HUES6 (cell line): ENCODE measurements around the gene UPB1.
A peak's percentile ranks its signal among the peaks of the same experiment; 100 is the strongest.
"Not testable (repeated sequence)": the region's sequence is repeated elsewhere in the genome, so short reads cannot be mapped to it uniquely, and the experiment has no call there.

Source experiments
- H3K27ac ChIP-seq: 2 replicates; pipeline ENCODE4 v1.7.0; 2013; ENCODE audit warnings: low read depth, mild to moderate bottlenecking, low read length, inconsistent platforms
- H3K27me3 ChIP-seq: 2 replicates; pipeline ENCODE4 v1.6.1; 2013; ENCODE audit warnings: low read length; ENCODE audit not compliant: control insufficient read depth, insufficient read depth
- H3K36me3 ChIP-seq: 2 replicates; pipeline ENCODE4 v1.6.1; 2013; ENCODE audit warnings: low read length; ENCODE audit not compliant: control insufficient read depth, insufficient read depth
- H3K4me1 ChIP-seq: 2 replicates; pipeline ENCODE4 v1.6.1; 2013; ENCODE audit warnings: low read length; ENCODE audit not compliant: control insufficient read depth, insufficient read depth
- H3K4me3 ChIP-seq: 2 replicates; pipeline ENCODE4 v1.5.1; 2013; ENCODE audit warnings: low read depth, low read length
- H3K9ac ChIP-seq: one replicate; pipeline ENCODE4 v1.6.1; 2013; ENCODE audit warnings: mild to moderate bottlenecking, low read length
- H3K9me3 ChIP-seq: 2 replicates; pipeline ENCODE4 v1.6.1; 2013; ENCODE audit warnings: low read depth, low read length; ENCODE audit not compliant: control insufficient read depth, insufficient read depth

Gene UPB1

GRCh38 chr22:24482575-24482974 lies 12.6 kb upstream of the UPB1 start:
- Histone ChIP-seq H3K9ac (no peak overlapping the region), H3K27ac (no peak overlapping the region), H3K4me1 (peaks cover 12% of the 10 kb centered on the region)

GRCh38 chr22:24482998-24483397 lies 12.1 kb upstream of the UPB1 start:
- Histone ChIP-seq H3K4me1 (peaks cover 12% of the 10 kb centered on the region), H3K9ac (no peak overlapping the region), H3K4me3 (no peak overlapping the region), H3K27me3 (no peaks in the 10 kb centered on the region), H3K9me3 (no peaks in the 10 kb centered on the region), H3K27ac (no peak overlapping the region), H3K36me3 (no peaks in the 10 kb centered on the region)

More at GRCh38 chr22:24482575-24482974, 12.6 kb upstream of the UPB1 start:
- Histone ChIP-seq H3K9me3 (no peaks in the 10 kb centered on the region), H3K36me3 (no peaks in the 10 kb centered on the region), H3K4me3 (no peak overlapping the region), H3K27me3 (no peaks in the 10 kb centered on the region)

- no peak overlapping the region for H3K4me3 ChIP-seq
- no peak overlapping the region for H3K27ac ChIP-seq
- H3K36me3 ChIP-seq, result no peaks in the 10 kb centered on the region
- H3K9ac ChIP-seq, result no peak overlapping the region
- H3K4me1 ChIP-seq, result peaks cover 12% of the 10 kb centered on the region
- no peaks in the 10 kb centered on the region for H3K9me3 ChIP-seq
- no peaks in the 10 kb centered on the region for H3K27me3 ChIP-seq
Measured at GRCh38 chr22:24483976-24484545, 11.1 kb upstream of the UPB1 start.

GRCh38 chr22:24485170-24485569 lies 10.0 kb upstream of the UPB1 start:
- no peak overlapping the region for H3K4me3 ChIP-seq
- H3K9ac ChIP-seq, result no peak overlapping the region
- no peaks in the 10 kb centered on the region for H3K36me3 ChIP-seq
- no peaks in the 10 kb centered on the region for H3K9me3 ChIP-seq
- no peaks in the 10 kb centered on the region for H3K27me3 ChIP-seq
- no peak overlapping the region for H3K27ac ChIP-seq
- H3K4me1 ChIP-seq, result peaks cover 12% of the 10 kb centered on the region

DNA sequence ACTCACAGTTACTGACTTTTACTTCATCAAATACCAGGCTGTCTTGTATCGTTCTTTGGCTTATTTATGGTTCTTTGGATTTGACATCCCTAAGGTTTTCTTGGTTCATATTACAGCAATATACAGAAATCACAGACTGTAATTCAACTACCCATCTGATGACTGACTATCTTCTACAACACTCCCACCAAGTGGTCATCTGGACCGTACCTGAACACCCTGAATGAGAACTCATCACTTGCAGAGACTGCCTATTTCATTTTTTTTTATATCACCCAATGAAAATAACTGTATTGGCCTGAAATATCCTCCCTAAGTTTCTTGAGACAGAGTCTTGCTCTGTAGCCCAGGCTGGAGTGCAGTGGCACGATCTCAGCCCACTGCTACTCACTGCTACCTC lies 9.5 kb upstream of the UPB1 start:
- no peak overlapping the region for H3K4me3 ChIP-seq

DNA sequence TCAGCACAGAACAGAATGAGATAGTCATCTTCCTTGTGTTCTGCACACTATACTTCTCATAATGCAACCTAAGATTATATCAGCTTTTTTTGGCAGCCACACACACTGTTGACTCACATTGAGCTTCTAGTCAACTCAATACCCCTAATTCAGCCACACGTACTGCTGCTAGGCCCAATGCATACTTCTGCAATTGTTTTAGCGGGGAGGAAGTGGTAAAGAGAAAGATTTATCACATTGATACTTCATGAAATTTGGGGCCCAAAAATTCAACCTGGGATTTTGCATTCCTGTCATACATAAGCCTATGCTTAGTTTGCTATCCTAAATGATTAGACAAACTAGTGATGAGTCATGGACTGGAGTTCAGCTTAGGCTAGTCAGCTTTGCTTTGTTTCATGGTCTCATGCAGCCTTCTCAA lies 8.6 kb upstream of the UPB1 start:
- Histone ChIP-seq H3K4me1 (peaks cover 10% of the 10 kb centered on the region), H3K36me3 (no peaks in the 10 kb centered on the region), H3K4me3 (no peak overlapping the region), H3K27me3 (no peaks in the 10 kb centered on the region), H3K9me3 (no peaks in the 10 kb centered on the region), H3K9ac (no peak overlapping the region), H3K27ac (no peak overlapping the region)

More for the DNA sequence above, 9.5 kb upstream of the UPB1 start:
- Histone ChIP-seq H3K4me1 (peaks cover 12% of the 10 kb centered on the region), H3K27ac (no peak overlapping the region), H3K9ac (no peak overlapping the region), H3K27me3 (no peaks in the 10 kb centered on the region), H3K9me3 (no peaks in the 10 kb centered on the region), H3K36me3 (no peaks in the 10 kb centered on the region)

DNA sequence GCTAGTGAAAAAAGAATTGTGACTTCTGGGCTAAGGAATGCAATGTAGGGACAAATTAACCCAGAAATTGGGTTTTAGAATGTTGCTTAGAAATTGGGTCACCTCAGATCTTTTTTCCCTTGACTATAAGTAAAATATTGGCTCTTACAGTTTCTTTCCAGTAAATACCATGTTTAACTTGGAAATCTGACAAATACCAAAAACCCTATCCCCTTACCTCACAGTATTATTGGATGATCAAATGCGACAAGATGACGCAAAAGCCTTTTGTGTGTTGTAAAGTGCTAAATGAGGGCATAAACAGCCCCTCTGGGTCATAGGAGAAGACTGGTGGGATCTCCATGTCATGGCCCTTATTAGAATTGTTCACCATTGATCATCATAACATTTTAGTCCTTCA lies 6.1 kb upstream of the UPB1 start:
- Histone ChIP-seq H3K27ac (no peak overlapping the region), H3K9ac (no peak overlapping the region), H3K4me3 (no peak overlapping the region), H3K27me3 (peaks cover 13% of the 10 kb centered on the region), H3K36me3 (no peaks in the 10 kb centered on the region), H3K9me3 (no peaks in the 10 kb centered on the region), H3K4me1 (peaks cover 4% of the 10 kb centered on the region)

DNA sequence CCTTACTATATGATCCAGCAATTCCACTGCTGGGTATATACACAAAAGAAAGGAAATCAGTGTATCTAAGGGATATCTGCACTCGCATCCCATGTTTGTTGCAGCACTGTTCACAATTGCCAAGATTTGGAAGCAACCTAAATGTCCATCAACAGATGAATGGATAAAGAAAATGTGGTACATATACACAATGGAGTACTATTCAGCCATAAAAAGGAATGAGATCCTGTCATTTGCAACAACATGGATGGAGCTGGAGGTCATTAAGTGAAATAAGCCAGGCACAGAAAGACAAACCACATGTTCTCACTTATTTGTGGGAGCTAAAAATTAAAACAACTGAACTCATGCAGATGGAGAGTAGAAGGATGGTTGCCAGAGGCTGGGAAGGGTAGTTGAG lies 5.7 kb upstream of the UPB1 start:
- H3K9ac ChIP-seq, H3K9me3 ChIP-seq, H3K4me3 ChIP-seq, H3K27ac ChIP-seq, H3K36me3 ChIP-seq, H3K4me1 ChIP-seq: not testable (repeated sequence)
- H3K27me3 ChIP-seq, result peaks cover 17% of the 10 kb centered on the region

- peaks cover 5% of the 10 kb centered on the region; the same call in 1 of the 2 replicates for H3K9me3 ChIP-seq
- no peak overlapping the region for H3K27ac ChIP-seq
- H3K27me3 ChIP-seq, result peaks cover 47% of the 10 kb centered on the region
- peaks cover 6% of the 10 kb centered on the region for H3K4me1 ChIP-seq
- H3K4me3 ChIP-seq, result no peak overlapping the region
- H3K36me3 ChIP-seq, result no peaks in the 10 kb centered on the region
- no peak overlapping the region for H3K9ac ChIP-seq
Measured at GRCh38 chr22:24492391-24492790, 2.7 kb upstream of the UPB1 start.

GRCh38 chr22:24494167-24494527 lies 985 bp upstream of the UPB1 start:
- Histone ChIP-seq H3K4me3 (peak overlapping the region; percentile 61), H3K9ac (no peak overlapping the region), H3K9me3 (peaks cover 5% of the 10 kb centered on the region; the same call in 1 of the 2 replicates), H3K4me1 (peaks cover 6% of the 10 kb centered on the region), H3K36me3 (no peaks in the 10 kb centered on the region), H3K27ac (no peak overlapping the region), H3K27me3 (peaks cover 52% of the 10 kb centered on the region)

DNA sequence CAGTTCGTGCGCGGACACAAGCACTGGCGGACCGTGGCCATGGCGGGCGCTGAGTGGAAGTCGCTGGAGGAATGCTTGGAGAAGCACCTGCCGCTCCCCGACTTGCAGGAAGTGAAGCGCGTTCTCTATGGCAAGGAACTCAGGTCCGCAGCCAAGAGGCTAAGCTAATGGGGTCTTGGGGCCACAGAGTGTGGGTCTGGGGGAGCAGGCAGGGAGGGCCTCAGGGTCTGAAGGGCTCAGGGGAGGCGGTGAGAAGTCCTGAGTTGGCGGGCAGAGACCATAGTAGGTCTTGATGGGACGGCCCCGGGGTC lies 188 bp downstream of the UPB1 start:
- H3K4me3 ChIP-seq, result no peak overlapping the region
- peaks cover 6% of the 10 kb centered on the region for H3K4me1 ChIP-seq
- no peak overlapping the region for H3K27ac ChIP-seq
- no peak overlapping the region for H3K9ac ChIP-seq
- no peaks in the 10 kb centered on the region for H3K36me3 ChIP-seq
- peaks cover 52% of the 10 kb centered on the region for H3K27me3 ChIP-seq
- peaks cover 5% of the 10 kb centered on the region; the same call in 1 of the 2 replicates for H3K9me3 ChIP-seq

GRCh38 chr22:24496234-24496633 lies 1.1 kb downstream of the UPB1 start:
- no peaks in the 10 kb centered on the region for H3K36me3 ChIP-seq
- peaks cover 5% of the 10 kb centered on the region; the same call in 1 of the 2 replicates for H3K9me3 ChIP-seq
- H3K9ac ChIP-seq, result no peak overlapping the region
- H3K27me3 ChIP-seq, result peaks cover 52% of the 10 kb centered on the region
- no peak overlapping the region for H3K27ac ChIP-seq
- H3K4me3 ChIP-seq, result no peak overlapping the region
- peaks cover 11% of the 10 kb centered on the region for H3K4me1 ChIP-seq
